Germinal center (tissue), 1 donor: ENCODE data around the gene TMEM38B.
A peak's percentile ranks its signal among the peaks of the same experiment; 100 is the strongest.
"Not testable (repeated sequence)": the region's sequence is repeated elsewhere in the genome, so short reads cannot be mapped to it uniquely, and the experiment has no call there.

ENCODE experiments used
- DNase-seq: peaks from one replicate; pipeline ENCODE4 v3.0.0; 2012; ENCODE audit warnings: mixed read lengths, low spot score

TMEM38B gene

DNA sequence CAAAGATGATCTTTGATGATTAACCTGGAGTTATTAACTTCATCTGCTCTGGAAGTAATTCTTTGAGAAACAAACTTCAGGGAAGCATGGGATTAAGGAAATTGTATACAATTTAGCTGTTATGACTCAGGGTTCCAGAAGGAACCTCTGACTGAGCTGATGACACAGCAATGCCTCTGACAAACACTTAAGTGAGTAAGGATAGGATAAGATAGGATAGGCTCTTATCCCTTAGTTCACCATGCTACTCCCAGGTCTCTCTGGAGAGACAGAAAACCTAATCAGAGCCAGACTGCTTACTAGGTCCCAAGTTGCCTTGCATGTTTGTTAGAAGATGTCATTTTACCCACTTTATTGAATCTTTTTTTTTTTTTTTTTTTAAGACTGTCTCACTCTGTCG, 12.6 kb upstream of the TMEM38B start:
- no peak for DNase-seq

DNA sequence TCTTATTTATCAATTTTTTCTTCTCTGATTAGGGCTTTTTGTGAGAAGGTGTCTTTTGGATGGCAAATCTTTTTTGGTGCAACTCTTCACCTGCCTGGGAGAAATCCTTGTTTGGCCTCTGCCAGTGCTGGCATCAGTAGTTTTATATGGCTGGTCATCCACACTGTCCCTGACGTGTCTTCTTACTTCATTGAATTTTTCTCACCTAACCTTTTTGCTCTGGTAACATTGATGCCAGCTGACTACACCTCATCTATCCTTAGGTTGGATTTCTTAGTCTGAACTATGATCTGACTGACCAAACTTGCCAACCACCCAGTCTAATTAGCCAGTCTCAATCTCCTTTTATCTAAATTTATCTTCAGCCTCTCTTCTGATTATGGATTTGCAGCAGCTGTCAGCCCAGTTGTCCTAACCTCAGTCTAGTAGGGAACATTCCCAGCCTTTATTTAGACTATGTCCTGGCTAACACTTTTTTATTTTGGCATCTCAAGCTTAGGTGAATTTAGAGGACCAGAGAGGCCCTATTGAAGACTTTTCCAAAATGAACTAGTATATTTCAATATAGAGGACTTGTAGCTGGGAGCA, 10.6 kb upstream of the TMEM38B start:
- no peak for DNase-seq

GRCh38 chr9:105686936-105687335, 7.4 kb upstream of the TMEM38B start:
- DNase-seq, result no peak

DNA sequence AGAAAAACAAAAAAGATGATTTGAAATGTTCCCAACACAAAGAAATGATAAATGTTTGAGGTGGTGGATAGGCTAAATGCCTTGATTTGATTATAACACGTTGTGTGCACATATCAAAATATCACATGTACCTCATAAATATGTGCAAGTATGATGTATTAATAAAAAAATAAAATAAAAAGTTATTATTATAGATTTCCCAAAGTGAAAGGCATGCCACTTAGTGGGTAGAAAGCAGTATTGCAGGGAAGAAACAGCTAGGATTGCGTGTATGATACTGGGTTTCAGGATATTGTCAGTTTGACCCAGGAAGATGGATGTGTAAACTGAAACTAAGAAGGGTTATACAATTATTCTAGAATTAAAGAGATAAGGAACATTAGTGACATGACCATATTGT, 3.6 kb upstream of the TMEM38B start:
- peak; percentile 18 for DNase-seq

GRCh38 chr9:105693435-105694189, 729 bp upstream of the TMEM38B start:
- peak; percentile 15 for DNase-seq

GRCh38 chr9:105694848-105695581, 674 bp downstream of the TMEM38B start:
- peak; percentile 62 for DNase-seq

DNA sequence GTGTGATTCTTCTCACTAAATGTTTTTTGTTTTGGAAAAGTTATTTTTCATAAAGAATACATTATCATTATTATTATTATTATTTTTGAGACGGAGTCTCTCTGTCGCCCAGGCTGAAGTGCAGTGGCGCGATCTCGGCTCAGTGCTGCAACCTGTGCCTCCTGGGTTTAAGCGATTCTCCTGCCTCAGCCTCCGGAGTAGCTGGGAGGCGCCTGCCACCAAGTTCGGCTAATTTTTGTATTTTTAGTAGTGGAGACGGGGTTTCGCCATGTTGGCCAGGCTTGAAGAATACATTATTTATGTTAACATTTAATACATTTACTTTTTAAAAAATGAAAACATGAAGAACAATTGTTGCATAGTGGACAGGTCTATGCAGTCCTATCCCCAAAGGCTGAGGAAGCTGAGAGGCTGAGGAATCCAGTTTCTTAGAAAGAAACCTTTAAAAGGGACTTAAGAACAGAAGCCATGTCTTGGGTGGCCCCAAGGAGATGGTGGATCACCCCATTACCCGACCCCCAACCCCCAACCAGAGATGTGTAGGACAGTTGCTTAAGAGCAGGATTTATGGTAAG, 2.0 kb downstream of the TMEM38B start:
- DNase-seq, result no peak

- DNase-seq, result no peak
Measured at GRCh38 chr9:105697871-105698270, 3.5 kb downstream of the TMEM38B start.

DNA sequence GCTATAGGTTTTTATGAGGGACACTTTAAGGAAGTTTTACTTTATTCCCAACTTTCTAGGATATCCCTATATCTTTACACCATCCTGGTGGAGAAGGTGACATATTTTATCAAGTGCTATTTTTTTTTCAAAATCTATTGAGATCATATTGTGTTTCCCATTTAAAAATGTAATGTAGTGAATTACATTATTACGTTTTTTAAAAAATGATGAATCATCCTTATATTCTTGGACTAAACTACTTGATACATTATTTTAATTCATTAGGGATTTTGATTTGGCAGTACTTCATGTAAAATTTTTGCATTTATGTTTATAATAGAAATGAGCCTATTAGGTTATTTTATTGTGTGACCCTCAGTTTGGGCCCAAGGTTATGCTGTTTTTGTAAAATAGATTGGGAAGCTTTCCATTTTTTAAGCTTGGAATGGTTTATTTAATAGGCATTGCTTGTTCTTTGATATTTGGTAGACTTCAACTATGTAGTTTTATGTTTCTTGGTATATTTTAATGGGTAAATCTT, 4.1 kb downstream of the TMEM38B start:
- DNase-seq, result no peak

GRCh38 chr9:105700668-105701067, 6.3 kb downstream of the TMEM38B start:
- no peak for DNase-seq

GRCh38 chr9:105701145-105701544, 6.8 kb downstream of the TMEM38B start:
- DNase-seq, result no peak

GRCh38 chr9:105702207-105702606, 7.9 kb downstream of the TMEM38B start:
- no peak for DNase-seq

DNA sequence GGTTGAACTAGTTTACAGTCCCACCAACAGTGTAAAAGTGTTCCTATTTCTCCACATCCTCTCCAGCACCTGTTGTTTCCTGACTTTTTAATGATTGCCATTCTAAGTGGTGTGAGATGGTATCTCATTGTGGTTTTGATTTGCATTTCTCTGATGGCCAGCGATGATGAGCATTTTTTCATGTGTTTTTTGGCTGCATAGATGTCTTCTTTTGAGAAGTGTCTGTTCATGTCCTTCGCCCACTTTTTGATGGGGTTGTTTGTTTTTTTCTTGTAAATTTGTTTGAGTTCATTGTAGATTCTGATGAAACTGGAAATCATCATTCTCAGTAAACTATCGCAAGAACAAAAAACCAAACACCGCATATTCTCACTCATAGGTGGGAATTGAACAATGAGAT, 9.3 kb downstream of the TMEM38B start:
- DNase-seq, result not testable (repeated sequence)

DNA sequence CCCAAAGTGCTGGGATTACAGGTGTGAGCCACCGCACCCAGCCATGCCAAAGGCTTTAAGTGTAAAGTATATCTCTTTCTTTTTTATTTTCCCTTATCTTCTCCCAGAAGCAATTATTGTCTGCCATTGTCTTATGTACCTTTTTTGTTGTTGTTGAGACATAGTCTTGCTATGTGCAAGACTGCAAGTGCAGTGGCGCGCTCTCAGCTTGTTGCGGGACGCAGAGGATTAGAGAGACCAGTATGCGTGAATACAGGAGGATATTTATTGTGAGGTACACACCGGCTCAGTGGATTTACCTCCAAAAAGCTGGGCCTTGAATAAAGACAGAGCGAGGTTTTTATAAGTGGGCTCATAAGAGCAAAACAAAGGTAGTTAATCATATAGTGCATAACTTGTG, 11.8 kb downstream of the TMEM38B start:
- DNase-seq, result no peak

DNA sequence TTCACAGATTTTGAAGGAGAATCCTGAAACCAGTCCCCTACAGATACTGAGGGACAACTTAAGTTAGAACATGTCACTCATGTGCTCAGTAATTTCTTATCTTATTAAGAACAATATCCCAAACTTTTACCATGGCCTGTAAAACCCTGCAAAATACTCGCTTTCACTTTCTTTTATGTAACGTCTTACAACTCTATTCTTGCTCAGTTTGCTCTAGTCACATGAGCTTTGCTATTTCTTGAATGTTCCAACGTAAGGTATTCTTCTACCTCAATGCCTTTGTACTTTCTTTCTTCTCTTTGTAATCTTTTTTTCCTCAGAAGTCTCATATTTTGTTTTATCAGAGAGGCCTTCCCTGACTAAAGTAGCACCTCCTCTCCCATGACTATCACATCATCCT, 14.1 kb downstream of the TMEM38B start:
- no peak for DNase-seq

GRCh38 chr9:105710638-105711037, 16.3 kb downstream of the TMEM38B start:
- DNase-seq, result no peak

- DNase-seq, result no peak
Measured at GRCh38 chr9:105711867-105712266, 17.5 kb downstream of the TMEM38B start.

DNA sequence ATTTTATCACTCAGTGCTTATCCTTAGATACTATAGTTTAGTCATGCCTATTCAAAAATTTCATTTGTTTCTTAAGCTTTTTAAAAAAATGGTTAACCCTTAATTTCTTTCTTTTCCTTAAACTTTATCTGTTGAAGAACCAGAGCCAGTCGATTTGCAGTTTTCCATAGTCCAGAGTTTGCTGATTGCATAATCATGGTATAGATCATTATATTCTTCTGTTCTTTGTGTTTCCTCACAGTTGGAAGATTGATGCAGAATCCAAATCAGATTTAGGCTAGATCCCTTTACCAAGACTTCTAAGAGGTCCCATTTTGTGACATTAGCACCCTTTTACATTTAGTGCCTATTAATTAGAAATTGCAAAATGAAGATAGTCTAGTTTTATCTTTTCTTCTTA, 18.0 kb downstream of the TMEM38B start:
- no peak for DNase-seq

GRCh38 chr9:105712773-105713172, 18.4 kb downstream of the TMEM38B start:
- no peak for DNase-seq

- DNase-seq, result no peak
Measured at GRCh38 chr9:105713260-105714019, 19.1 kb downstream of the TMEM38B start.

DNA sequence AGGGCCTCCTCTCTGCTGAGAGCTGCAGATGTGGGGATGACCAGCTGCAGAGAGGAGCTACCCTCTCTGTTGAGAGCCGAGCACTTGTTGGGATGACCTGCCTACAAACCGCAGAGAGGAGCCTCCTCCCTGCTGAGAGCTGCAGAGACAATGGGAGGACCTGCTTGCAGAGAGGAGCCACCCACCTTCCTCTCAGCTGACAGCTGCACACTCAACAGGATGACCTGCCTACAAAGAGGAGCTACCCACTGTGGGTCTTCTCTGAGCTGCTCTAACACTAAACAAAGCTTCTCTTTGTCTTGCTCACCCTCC, 19.6 kb downstream of the TMEM38B start:
- no peak for DNase-seq

GRCh38 chr9:105716146-105716545, 21.8 kb downstream of the TMEM38B start:
- DNase-seq, result no peak
